Keratinocyte (primary cell): ENCODE data around the gene TIMP2. TPM values are rescaled to one million over a fixed set of nuclear protein-coding genes. Genes with fewer than 3 reads are reported as not detected.

Experiments used
- DNase-seq: peaks from one replicate; pipeline ENCODE4 v3.0.0-alpha.2; 2011; ENCODE audit warnings: low read depth, missing footprints, low spot score
- FAIRE-seq: peaks from 2 replicates; lab custom pipeline; 2011; peaks lifted over from hg19 to GRCh38; lab: Jason Lieb, UNC
- H2AFZ ChIP-seq: 2 replicates; pipeline ENCODE4 v1.6.0; 2012; ENCODE audit warnings: low read length, control low read depth, inconsistent platforms; ENCODE audit not compliant: control insufficient read depth
- H3K27ac ChIP-seq: 2 replicates; pipeline ENCODE4 v1.5.1; 2011; ENCODE audit warnings: low read length; ENCODE audit not compliant: control insufficient read depth, insufficient read depth
- H3K27me3 ChIP-seq: 3 replicates; pipeline ENCODE4 v1.6.0; 2011; ENCODE audit warnings: low read length; ENCODE audit not compliant: control insufficient read depth, insufficient read depth; ENCODE audit errors: extremely low read depth
- H3K36me3 ChIP-seq, 2 experiments: 2 replicates in 1 of 2; 3 replicates in 1 of 2; pipeline ENCODE4 v1.5.1; 2011; ENCODE audit warnings: low read length in 2 of 2, mild to moderate bottlenecking in 1 of 2; ENCODE audit not compliant: control insufficient read depth in 2 of 2, insufficient read depth in 2 of 2; ENCODE audit errors: extremely low read depth in 1 of 2
- H3K4me1 ChIP-seq: 3 replicates; pipeline ENCODE4 v1.5.1; 2011; ENCODE audit warnings: low read length; ENCODE audit not compliant: control insufficient read depth, insufficient read depth; ENCODE audit errors: extremely low read depth
- H3K4me2 ChIP-seq: 3 replicates; pipeline ENCODE4 v1.6.0; 2011; ENCODE audit warnings: low read depth, low read length; ENCODE audit not compliant: control insufficient read depth, insufficient read depth; ENCODE audit errors: extremely low read depth
- H3K4me3 ChIP-seq, 3 experiments: fragments of 200-600 bp in 1 of 3; sonication (generic) in 1 of 3; 2 replicates in 2 of 3; 3 replicates in 1 of 3; pipeline ENCODE4 v1.5.1; 2011 to 2016; ENCODE audit warnings: low read length in 3 of 3, mild to moderate bottlenecking in 3 of 3, control low read depth in 2 of 3, inconsistent platforms in 1 of 3, low read depth in 1 of 3, mixed read lengths in 1 of 3, mixed run types in 1 of 3, moderate library complexity in 1 of 3; ENCODE audit not compliant: control insufficient read depth in 2 of 3, insufficient read depth in 2 of 3; ENCODE audit errors: extremely low read depth in 1 of 3
- H3K79me2 ChIP-seq: 2 replicates; pipeline ENCODE4 v1.6.0; 2012; ENCODE audit warnings: low read length; ENCODE audit not compliant: control insufficient read depth, insufficient read depth
- H3K9ac ChIP-seq: 3 replicates; pipeline ENCODE4 v1.6.0; 2011; ENCODE audit warnings: low read length; ENCODE audit not compliant: control insufficient read depth, insufficient read depth; ENCODE audit errors: extremely low read depth
- H3K9me1 ChIP-seq: 3 replicates; pipeline ENCODE4 v1.6.0; 2011; ENCODE audit warnings: low read length; ENCODE audit not compliant: control insufficient read depth, insufficient read depth; ENCODE audit errors: extremely low read depth
- H3K9me3 ChIP-seq: 2 replicates; pipeline ENCODE4 v1.5.1; 2012; ENCODE audit warnings: low read depth, low read length; ENCODE audit not compliant: control insufficient read depth
- H4K20me1 ChIP-seq: 3 replicates; pipeline ENCODE4 v1.6.0; 2011; ENCODE audit warnings: low read length; ENCODE audit not compliant: control insufficient read depth, insufficient read depth; ENCODE audit errors: extremely low read depth
- EZH2 ChIP-seq: IDR thresholded peaks from one replicate; pipeline ENCODE4 v1.6.1; 2012; ENCODE audit warnings: inconsistent platforms, mild to moderate bottlenecking, low read length, moderate library complexity
- dilution Hi-C: fragments of 300-500 bp; cut with MboI; formaldehyde crosslinking; loops from one replicate; pipeline ENCODE4 v1.7.0; 2020; ENCODE audit warnings: low sequenced_read_pairs; ENCODE audit not compliant: extremely low pct_ligation_motif_present
- polyA plus RNA-seq, 5 experiments: library from polyadenylated mRNA; depleted of rRNA in 3 of 5; stranded (reverse) in 3 of 5; stranded (forward) in 1 of 5; unstranded in 1 of 5; fragments of >200 nt; gene quantifications; 1 replicate in 1 of 5; 2 replicates in 3 of 5; 3 replicates in 1 of 5; pipeline versions ENCODE4 v1.2.1 to v1.2.3, GENCODE V29; 2011 to 2012; ENCODE audit warnings: missing spikeins in 2 of 5, low read depth in 1 of 5, low replicate concordance in 1 of 5
- TF ChIP-seq, protein P1 (sequence below), 3 experiments: IDR thresholded peaks in 1 of 3; conservative IDR thresholded peaks in 1 of 3; optimal IDR thresholded peaks in 1 of 3; 2 replicates in 2 of 3; 3 replicates in 1 of 3; pipeline versions ENCODE3 to v1.5.1; 2011; ENCODE audit warnings: low read length in 3 of 3, mild to moderate bottlenecking in 3 of 3, moderate library complexity in 2 of 3, control low read depth in 1 of 3, inconsistent platforms in 1 of 3; ENCODE audit not compliant: insufficient read depth in 2 of 3; ENCODE audit errors: extremely low read depth in 1 of 3

The TIMP2 gene
- polyA plus RNA-seq, 1 donor (not counting 4 experiments of a cell fraction or from before 2014, with no cell fraction given): 1.2 TPM

DNA sequence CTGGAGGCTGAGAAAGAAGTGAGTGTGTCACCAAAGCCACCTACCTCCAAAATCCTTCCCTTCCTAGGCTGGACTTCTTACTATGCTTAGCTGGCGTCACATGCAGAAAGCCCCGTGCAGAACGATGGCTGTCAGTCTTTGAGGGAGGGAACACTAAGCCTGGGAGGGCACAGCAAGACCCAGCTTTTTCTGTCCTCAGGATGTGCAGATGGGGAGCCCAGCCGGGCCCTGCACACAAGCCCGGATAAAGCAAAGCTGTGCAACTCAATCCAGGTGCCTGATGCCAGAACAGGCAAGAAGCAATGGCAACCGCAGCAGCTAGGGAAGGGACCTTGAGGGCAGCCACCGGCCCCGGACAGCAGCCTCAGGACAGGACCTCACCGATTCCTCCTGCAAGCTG, 70.7 kb downstream of the TIMP2 start:
- dilution Hi-C loops: no loop called here
- peaks cover 3% of the 10 kb centered on the region for H3K27me3 ChIP-seq
- no peak overlapping the region for H3K4me3 ChIP-seq
- no peaks in the 10 kb centered on the region for H3K4me1 ChIP-seq
- H3K9me3 ChIP-seq: no peaks in the 10 kb centered on the region
- H3K79me2 ChIP-seq: no peaks in the 10 kb centered on the region
- H3K9me1 ChIP-seq: no peaks in the 10 kb centered on the region
- no peak overlapping the region for H3K27ac ChIP-seq
- H3K36me3 ChIP-seq: no peaks in the 10 kb centered on the region
- no peak overlapping the region for H2AFZ ChIP-seq
- FAIRE-seq (no peak), DNase-seq (no peak)
- no peak for TF ChIP-seq EZH2
- TF ChIP-seq, protein P1, sequence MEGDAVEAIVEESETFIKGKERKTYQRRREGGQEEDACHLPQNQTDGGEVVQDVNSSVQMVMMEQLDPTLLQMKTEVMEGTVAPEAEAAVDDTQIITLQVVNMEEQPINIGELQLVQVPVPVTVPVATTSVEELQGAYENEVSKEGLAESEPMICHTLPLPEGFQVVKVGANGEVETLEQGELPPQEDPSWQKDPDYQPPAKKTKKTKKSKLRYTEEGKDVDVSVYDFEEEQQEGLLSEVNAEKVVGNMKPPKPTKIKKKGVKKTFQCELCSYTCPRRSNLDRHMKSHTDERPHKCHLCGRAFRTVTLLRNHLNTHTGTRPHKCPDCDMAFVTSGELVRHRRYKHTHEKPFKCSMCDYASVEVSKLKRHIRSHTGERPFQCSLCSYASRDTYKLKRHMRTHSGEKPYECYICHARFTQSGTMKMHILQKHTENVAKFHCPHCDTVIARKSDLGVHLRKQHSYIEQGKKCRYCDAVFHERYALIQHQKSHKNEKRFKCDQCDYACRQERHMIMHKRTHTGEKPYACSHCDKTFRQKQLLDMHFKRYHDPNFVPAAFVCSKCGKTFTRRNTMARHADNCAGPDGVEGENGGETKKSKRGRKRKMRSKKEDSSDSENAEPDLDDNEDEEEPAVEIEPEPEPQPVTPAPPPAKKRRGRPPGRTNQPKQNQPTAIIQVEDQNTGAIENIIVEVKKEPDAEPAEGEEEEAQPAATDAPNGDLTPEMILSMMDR (optimal IDR thresholded peaks at IDR 0.05 in 1 of 3, IDR thresholded peaks at IDR 0.05 in 1 of 3, conservative IDR thresholded peaks at IDR 0.05 in 1 of 3; ENCODE audit: extremely low read depth in 1 of 3, insufficient read depth in 2 of 3, low read length in 3 of 3): no peak
- H3K9ac ChIP-seq: no peak overlapping the region
- H4K20me1 ChIP-seq: no peaks in the 10 kb centered on the region
- no peak overlapping the region for H3K4me2 ChIP-seq

DNA sequence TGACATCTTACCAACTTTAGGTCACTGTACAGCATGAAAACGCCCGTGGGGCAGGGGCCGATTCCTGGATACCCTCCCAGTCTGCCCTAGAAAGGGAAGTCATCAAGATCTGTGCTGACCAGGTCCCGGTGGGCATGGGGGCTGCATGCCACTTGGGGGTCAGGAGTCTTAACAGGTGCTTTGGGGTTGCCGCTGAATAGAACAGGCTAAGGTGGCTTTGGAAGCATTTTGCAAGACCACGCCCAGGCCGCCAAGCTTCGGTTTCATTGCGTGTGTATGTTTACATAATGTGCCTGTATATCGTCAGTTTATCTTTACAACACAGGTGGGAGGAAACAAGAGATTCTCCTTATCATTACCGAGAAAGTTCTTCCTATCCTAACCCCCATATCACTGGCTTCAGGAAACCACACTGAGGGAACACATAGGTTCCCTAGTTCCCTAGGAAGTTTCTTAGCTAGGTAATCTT, 71.2 kb downstream of the TIMP2 start:
- Histone ChIP-seq H3K9me3 (no peaks in the 10 kb centered on the region), H3K4me2 (no peak overlapping the region), H4K20me1 (no peaks in the 10 kb centered on the region), H3K4me3 (no peak overlapping the region), H3K9ac (no peak overlapping the region), H3K79me2 (no peaks in the 10 kb centered on the region), H3K27me3 (peaks cover 3% of the 10 kb centered on the region), H2AFZ (no peak overlapping the region), H3K27ac (no peak overlapping the region), H3K36me3 (no peaks in the 10 kb centered on the region), H3K9me1 (no peaks in the 10 kb centered on the region), H3K4me1 (no peaks in the 10 kb centered on the region)
- FAIRE-seq: no peak
- TF ChIP-seq EZH2: no peak
- TF ChIP-seq, protein P1 (optimal IDR thresholded peaks at IDR 0.05 in 1 of 3, IDR thresholded peaks at IDR 0.05 in 1 of 3, conservative IDR thresholded peaks at IDR 0.05 in 1 of 3; ENCODE audit: extremely low read depth in 1 of 3, insufficient read depth in 2 of 3, low read length in 3 of 3): no peak
- DNase-seq: no peak
- dilution Hi-C loops: no loop called here
